HEK293 (cell line): ENCODE data around the gene SPIB.
"Not testable (repeated sequence)": the region's sequence is repeated elsewhere in the genome, so short reads cannot be mapped to it uniquely, and the experiment has no call there.

Experiments
- CTCF ChIA-PET: fragments of 350-600 bp; formaldehyde crosslinking; extraction: SDS; loops from one replicate; lab custom pipeline; 2021; ENCODE audit warnings: antibody characterized with exemption; lab: Yijun Ruan, JAX
- POLR2A ChIA-PET: fragments of 300-600 bp; formaldehyde crosslinking; extraction: SDS; loops from one replicate; lab custom pipeline; 2020; ENCODE audit warnings: antibody characterized with exemption, inconsistent platforms; lab: Yijun Ruan, JAX
- H3K27ac ChIP-seq: fragments of 200-500 bp; sonication (Bioruptor generic); 2 replicates; pipeline ENCODE4 v1.5.1; 2014; ENCODE audit warnings: low read depth, low read length, control low read depth, inconsistent platforms; ENCODE audit errors: extremely low read depth
- H3K36me3 ChIP-seq, 2 experiments: fragments of 200-500 bp in 1 of 2; sonication (Bioruptor generic) in 1 of 2; 1 replicate in 1 of 2; 2 replicates in 1 of 2; pipeline ENCODE4 v1.5.1; 2014 to 2017; ENCODE audit warnings: inconsistent platforms in 2 of 2, low read length in 2 of 2; ENCODE audit not compliant: control insufficient read depth in 2 of 2, insufficient read depth in 1 of 2
- H3K4me1 ChIP-seq: fragments of 200-500 bp; sonication (Bioruptor generic); 2 replicates; pipeline ENCODE4 v1.5.1; 2014; ENCODE audit warnings: mild to moderate bottlenecking, low read length, inconsistent platforms; ENCODE audit not compliant: control insufficient read depth, insufficient read depth
- H3K4me3 ChIP-seq: 2 replicates; pipeline ENCODE4 v1.5.1; 2011; ENCODE audit warnings: low read depth, mild to moderate bottlenecking, control low read depth, low read length, moderate library complexity
- H3K9me3 ChIP-seq: fragments of 200-500 bp; sonication (Bioruptor generic); 2 replicates; pipeline ENCODE4 v1.5.1; 2014; ENCODE audit warnings: low read depth, low read length, inconsistent platforms; ENCODE audit not compliant: control insufficient read depth, insufficient read depth
- KLF8 ChIP-seq: fragments of 450-650 bp; formaldehyde crosslinking; IDR thresholded peaks from 2 replicates; pipeline ENCODE4 v1.5.1; 2016; ENCODE audit warnings: missing biosample characterization, missing genetic modification characterization
- SP2 ChIP-seq: fragments of 450-650 bp; formaldehyde crosslinking; IDR thresholded peaks from 2 replicates; pipeline ENCODE4 v1.5.1; 2016; ENCODE audit warnings: missing biosample characterization, missing genetic modification characterization
- YY1 ChIP-seq: fragments of 450-650 bp; formaldehyde crosslinking; IDR thresholded peaks from 2 replicates; pipeline ENCODE4 v1.5.1; 2018; ENCODE audit warnings: missing biosample characterization, missing genetic modification characterization
- ZBTB10 ChIP-seq: fragments of 450-650 bp; formaldehyde crosslinking; IDR thresholded peaks from 2 replicates; pipeline ENCODE4 v1.5.1; 2016; ENCODE audit warnings: missing biosample characterization, missing genetic modification characterization
- ZBTB20 ChIP-seq: fragments of 450-650 bp; formaldehyde crosslinking; IDR thresholded peaks from 2 replicates; pipeline ENCODE4 v1.5.1; 2016; ENCODE audit warnings: missing biosample characterization, missing genetic modification characterization
- ZBTB48 ChIP-seq: fragments of 450-650 bp; formaldehyde crosslinking; IDR thresholded peaks from 2 replicates; pipeline ENCODE4 v1.5.1; 2016; ENCODE audit warnings: missing biosample characterization, missing genetic modification characterization
- ZFP37 ChIP-seq: fragments of 450-650 bp; formaldehyde crosslinking; IDR thresholded peaks from 2 replicates; pipeline ENCODE4 v1.5.1; 2016; ENCODE audit warnings: missing biosample characterization, missing genetic modification characterization
- ZFP69B ChIP-seq: fragments of 450-650 bp; formaldehyde crosslinking; IDR thresholded peaks from 2 replicates; pipeline ENCODE4 v1.5.1; 2016; ENCODE audit warnings: missing biosample characterization, missing genetic modification characterization
- ZIC2 ChIP-seq: fragments of 450-650 bp; formaldehyde crosslinking; IDR thresholded peaks from 2 replicates; pipeline ENCODE4 v1.5.1; 2016; ENCODE audit warnings: missing biosample characterization, missing genetic modification characterization
- ZNF114 ChIP-seq: fragments of 450-650 bp; formaldehyde crosslinking; IDR thresholded peaks from 2 replicates; pipeline ENCODE4 v1.5.0; 2017; ENCODE audit warnings: missing biosample characterization, missing genetic modification characterization
- ZNF274 ChIP-seq, 2 experiments: fragments of 200-500 bp in 1 of 2; fragments of 450-650 bp in 1 of 2; sonication (Bioruptor generic) in 1 of 2; formaldehyde crosslinking in 1 of 2; IDR thresholded peaks; 2 replicates each; pipeline versions ENCODE4 v1.5.1 to v1.6.1; 2014 to 2016; ENCODE audit warnings: borderline replicate concordance in 1 of 2, inconsistent platforms in 1 of 2, low read length in 1 of 2, missing biosample characterization in 1 of 2, missing genetic modification characterization in 1 of 2
- ZNF302 ChIP-seq: fragments of 450-650 bp; formaldehyde crosslinking; IDR thresholded peaks from 2 replicates; pipeline ENCODE4 v1.5.1; 2016; ENCODE audit warnings: missing biosample characterization, missing genetic modification characterization, low read depth
- ZNF416 ChIP-seq: fragments of 450-650 bp; formaldehyde crosslinking; IDR thresholded peaks from 2 replicates; pipeline ENCODE4 v1.5.1; 2016; ENCODE audit warnings: missing biosample characterization, missing genetic modification characterization
- ZNF510 ChIP-seq: fragments of 450-650 bp; formaldehyde crosslinking; IDR thresholded peaks from 2 replicates; pipeline ENCODE4 v1.5.1; 2018; ENCODE audit warnings: mild to moderate bottlenecking, missing genetic modification characterization, missing biosample characterization; ENCODE audit not compliant: insufficient replicate concordance
- ZNF664 ChIP-seq: fragments of 450-650 bp; formaldehyde crosslinking; IDR thresholded peaks from 2 replicates; pipeline ENCODE4 v1.5.1; 2016; ENCODE audit warnings: missing biosample characterization, missing genetic modification characterization
- TF ChIP-seq, protein P1 (sequence below): fragments of 450-650 bp; formaldehyde crosslinking; IDR thresholded peaks from 2 replicates; pipeline ENCODE4 v1.5.1; 2016; ENCODE audit warnings: missing biosample characterization, missing genetic modification characterization
- TF ChIP-seq, protein P2 (sequence below): fragments of 450-650 bp; formaldehyde crosslinking; IDR thresholded peaks from 2 replicates; pipeline ENCODE4 v1.5.1; 2016; ENCODE audit warnings: missing biosample characterization, missing genetic modification characterization, low read depth
- TF ChIP-seq, protein P3 (sequence below): fragments of 450-650 bp; formaldehyde crosslinking; IDR thresholded peaks from 2 replicates; pipeline ENCODE4 v1.5.1; 2016; ENCODE audit warnings: missing biosample characterization, missing genetic modification characterization

The SPIB gene

GRCh38 chr19:50384685-50385535 lies 33.8 kb upstream of the SPIB start (continued):
- TF ChIP-seq ZNF302 (tag by site-specific recombination), result no peak
- no peak for TF ChIP-seq KLF8
- TF ChIP-seq ZNF274 (IDR thresholded peaks at IDR 0.05; ENCODE audit: low read length), result no peak
- TF ChIP-seq ZNF274 (tag by site-specific recombination; IDR thresholded peaks at IDR 0.05; ENCODE audit: borderline replicate concordance), result no peak
- TF ChIP-seq, all 188 proteins: peak for 12

DNA sequence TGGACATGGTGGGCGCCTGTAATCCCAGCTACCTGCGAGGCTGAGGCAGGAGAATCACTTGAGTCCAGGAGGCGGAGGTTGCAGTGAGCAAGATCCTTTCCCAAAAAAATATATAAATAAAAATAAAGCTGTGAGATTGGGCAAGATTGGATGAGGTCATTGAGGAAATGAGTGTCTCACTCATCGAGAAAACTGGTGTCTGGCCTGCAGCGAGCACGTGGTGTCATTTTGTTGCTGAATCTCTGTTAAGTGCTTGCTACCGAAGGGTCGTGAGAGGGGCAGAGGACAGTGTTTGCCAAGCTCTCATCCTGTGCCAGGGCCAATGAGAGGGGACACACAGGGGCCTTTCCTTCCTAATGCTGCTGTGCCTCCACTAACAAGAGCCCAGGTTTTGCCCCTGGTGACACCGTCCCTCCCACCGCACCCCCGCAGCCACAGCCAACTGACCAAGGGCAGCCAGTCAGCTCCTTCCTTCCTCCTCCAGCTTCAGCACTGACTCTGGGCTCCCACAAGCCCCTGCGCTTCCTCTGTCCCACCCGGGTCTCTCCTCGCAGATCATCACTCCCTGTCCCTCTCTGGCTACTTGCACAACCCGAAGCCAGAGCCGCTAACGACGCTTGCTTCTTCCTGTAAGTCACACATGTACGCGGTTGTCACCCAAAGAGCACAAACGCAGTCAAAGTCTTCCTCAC lies 31.4 kb upstream of the SPIB start:
- Histone ChIP-seq H3K27ac (0 out of 2 replicates have a peak overlapping the region, but pooled peaks have one; percentile 22), H3K4me3 (no peak overlapping the region), H3K36me3 (peaks cover 35 to 43% of the 10 kb centered on the region in 2 experiments), H3K4me1 (0 out of 2 replicates have a peak, but pooled peaks cover 2% of the 10 kb centered on the region), H3K9me3 (no peaks in the 10 kb centered on the region)
- TF ChIP-seq ZNF664 (no peak), ZBTB48 (tag by site-specific recombination) (no peak), ZFP37 (tag by site-specific recombination) (no peak), SP2 (tag by site-specific recombination) (no peak), ZBTB20 (tag by site-specific recombination) (no peak), YY1 (tag by site-specific recombination) (no peak)
- TF ChIP-seq, protein P1, sequence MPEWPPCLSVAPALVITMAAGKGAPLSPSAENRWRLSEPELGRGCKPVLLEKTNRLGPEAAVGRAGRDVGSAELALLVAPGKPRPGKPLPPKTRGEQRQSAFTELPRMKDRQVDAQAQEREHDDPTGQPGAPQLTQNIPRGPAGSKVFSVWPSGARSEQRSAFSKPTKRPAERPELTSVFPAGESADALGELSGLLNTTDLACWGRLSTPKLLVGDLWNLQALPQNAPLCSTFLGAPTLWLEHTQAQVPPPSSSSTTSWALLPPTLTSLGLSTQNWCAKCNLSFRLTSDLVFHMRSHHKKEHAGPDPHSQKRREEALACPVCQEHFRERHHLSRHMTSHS (tag by site-specific recombination), result no peak
- TF ChIP-seq, protein P2, sequence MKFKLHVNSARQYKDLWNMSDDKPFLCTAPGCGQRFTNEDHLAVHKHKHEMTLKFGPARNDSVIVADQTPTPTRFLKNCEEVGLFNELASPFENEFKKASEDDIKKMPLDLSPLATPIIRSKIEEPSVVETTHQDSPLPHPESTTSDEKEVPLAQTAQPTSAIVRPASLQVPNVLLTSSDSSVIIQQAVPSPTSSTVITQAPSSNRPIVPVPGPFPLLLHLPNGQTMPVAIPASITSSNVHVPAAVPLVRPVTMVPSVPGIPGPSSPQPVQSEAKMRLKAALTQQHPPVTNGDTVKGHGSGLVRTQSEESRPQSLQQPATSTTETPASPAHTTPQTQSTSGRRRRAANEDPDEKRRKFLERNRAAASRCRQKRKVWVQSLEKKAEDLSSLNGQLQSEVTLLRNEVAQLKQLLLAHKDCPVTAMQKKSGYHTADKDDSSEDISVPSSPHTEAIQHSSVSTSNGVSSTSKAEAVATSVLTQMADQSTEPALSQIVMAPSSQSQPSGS (tag by site-specific recombination), result peak; percentile 25; the same call in 1 of the 2 replicates
- ChIA-PET CTCF (interaction anchor here (0.5 to 1.8 kb wide), 5 partner anchors 28 to 817 kb away, joined by 3 to 5 read pairs (median 3); no protein-coding TSS in a partner anchor), POLR2A (no interaction called here)

DNA sequence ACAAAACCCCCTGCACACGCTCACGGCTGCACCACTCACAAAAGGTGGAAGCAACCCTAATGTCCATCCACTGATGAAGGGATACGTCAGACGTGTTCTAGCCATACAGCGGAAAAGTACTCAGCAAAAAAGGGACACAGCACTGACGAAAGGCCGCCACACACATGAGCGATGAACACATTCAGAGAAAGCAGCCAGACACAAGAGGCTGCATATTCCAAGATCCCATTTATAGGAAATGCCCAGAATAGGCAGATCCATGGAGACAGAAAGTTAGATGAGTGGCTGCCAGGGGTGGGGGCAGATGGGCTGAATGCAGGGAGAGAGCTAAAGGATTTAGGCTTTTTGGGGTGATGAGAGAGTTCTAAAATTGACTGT lies 30.9 kb upstream of the SPIB start:
- Histone ChIP-seq H3K36me3 (peaks cover 40 to 46% of the 10 kb centered on the region in 2 experiments), H3K4me1 (0 out of 2 replicates have a peak, but pooled peaks cover 2% of the 10 kb centered on the region), H3K27ac (0 out of 2 replicates have a peak overlapping the region, but pooled peaks have one; percentile 22), H3K4me3 (no peak overlapping the region), H3K9me3 (no peaks in the 10 kb centered on the region)
- ChIA-PET POLR2A (no interaction called here), CTCF (interaction anchor here (0.5 to 0.9 kb wide), 3 partner anchors 19 to 817 kb away, joined by 3 to 4 read pairs (median 3); no protein-coding TSS in a partner anchor)
- TF ChIP-seq ZBTB10 (no peak), ZNF510 (tag by site-specific recombination) (no peak), ZIC2 (no peak), ZNF416 (no peak), ZNF114 (tag by site-specific recombination) (no peak; the same call in 1 of the 2 replicates), ZFP69B (tag by site-specific recombination) (no peak)
- TF ChIP-seq, protein P3, sequence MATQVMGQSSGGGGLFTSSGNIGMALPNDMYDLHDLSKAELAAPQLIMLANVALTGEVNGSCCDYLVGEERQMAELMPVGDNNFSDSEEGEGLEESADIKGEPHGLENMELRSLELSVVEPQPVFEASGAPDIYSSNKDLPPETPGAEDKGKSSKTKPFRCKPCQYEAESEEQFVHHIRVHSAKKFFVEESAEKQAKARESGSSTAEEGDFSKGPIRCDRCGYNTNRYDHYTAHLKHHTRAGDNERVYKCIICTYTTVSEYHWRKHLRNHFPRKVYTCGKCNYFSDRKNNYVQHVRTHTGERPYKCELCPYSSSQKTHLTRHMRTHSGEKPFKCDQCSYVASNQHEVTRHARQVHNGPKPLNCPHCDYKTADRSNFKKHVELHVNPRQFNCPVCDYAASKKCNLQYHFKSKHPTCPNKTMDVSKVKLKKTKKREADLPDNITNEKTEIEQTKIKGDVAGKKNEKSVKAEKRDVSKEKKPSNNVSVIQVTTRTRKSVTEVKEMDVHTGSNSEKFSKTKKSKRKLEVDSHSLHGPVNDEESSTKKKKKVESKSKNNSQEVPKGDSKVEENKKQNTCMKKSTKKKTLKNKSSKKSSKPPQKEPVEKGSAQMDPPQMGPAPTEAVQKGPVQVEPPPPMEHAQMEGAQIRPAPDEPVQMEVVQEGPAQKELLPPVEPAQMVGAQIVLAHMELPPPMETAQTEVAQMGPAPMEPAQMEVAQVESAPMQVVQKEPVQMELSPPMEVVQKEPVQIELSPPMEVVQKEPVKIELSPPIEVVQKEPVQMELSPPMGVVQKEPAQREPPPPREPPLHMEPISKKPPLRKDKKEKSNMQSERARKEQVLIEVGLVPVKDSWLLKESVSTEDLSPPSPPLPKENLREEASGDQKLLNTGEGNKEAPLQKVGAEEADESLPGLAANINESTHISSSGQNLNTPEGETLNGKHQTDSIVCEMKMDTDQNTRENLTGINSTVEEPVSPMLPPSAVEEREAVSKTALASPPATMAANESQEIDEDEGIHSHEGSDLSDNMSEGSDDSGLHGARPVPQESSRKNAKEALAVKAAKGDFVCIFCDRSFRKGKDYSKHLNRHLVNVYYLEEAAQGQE (tag by site-specific recombination), result no peak

DNA sequence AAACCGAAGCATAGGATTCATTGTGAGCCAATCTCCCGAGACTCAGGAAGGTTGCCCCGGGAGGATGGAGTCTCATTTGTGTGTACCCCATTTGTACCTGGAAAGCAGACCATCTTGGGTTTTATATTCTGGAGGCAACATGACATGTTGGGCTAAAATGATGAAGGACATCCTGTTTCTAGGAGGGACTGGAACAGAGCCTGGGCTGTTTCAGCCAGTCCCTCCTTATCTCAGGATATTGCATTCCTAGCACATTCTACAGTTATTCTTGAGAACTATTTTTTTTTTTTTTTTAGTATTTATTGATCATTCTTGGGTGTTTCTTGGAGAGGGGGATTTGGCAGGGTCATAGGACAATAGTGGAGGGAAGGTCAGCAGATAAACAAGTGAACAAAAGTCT lies 28.4 kb upstream of the SPIB start:
- H3K4me3 ChIP-seq, H3K9me3 ChIP-seq, POLR2A ChIA-PET, H3K4me1 ChIP-seq, H3K27ac ChIP-seq, CTCF ChIA-PET: not testable (repeated sequence)
- peaks cover 50 to 59% of the 10 kb centered on the region in 2 experiments for H3K36me3 ChIP-seq
